GM18907 (cell line): ENCODE data around the gene ZBTB26.
"Not testable (repeated sequence)": the region's sequence is repeated elsewhere in the genome, so short reads cannot be mapped to it uniquely, and the experiment has no call there.

Source experiments
- ATAC-seq: cut with Tn5 transposase; IDR thresholded peaks from one replicate; pipeline ENCODE4 v1.9.1; 2021; ENCODE audit warnings: mild to moderate bottlenecking, moderate library complexity; ENCODE audit not compliant: unreplicated experiment

ZBTB26 gene

GRCh38 chr9:122929796-122930354 is 1.4 kb downstream of the ZBTB26 start:
- ATAC-seq: no peak

GRCh38 chr9:122923947-122924346 is 7.4 kb downstream of the ZBTB26 start:
- ATAC-seq: no peak

GRCh38 chr9:122922713-122923112 is 8.6 kb downstream of the ZBTB26 start:
- no peak for ATAC-seq

GRCh38 chr9:122918310-122918709 is 13.0 kb downstream of the ZBTB26 start:
- no peak for ATAC-seq

GRCh38 chr9:122912964-122913673 is 18.2 kb downstream of the ZBTB26 start, which contains the start of gene ZBTB6:
Gene ZBTB6, minus strand, starts transcription at chr9:122913323. Its CDS starts 1,251 bp downstream, at chr9:122912072.
- peak; percentile 98 for ATAC-seq

- no peak for ATAC-seq
Measured at GRCh38 chr9:122912671-122912963, 18.7 kb downstream of the ZBTB26 start.

- ATAC-seq: not testable (repeated sequence)
Measured at GRCh38 chr9:122906122-122906521, 25.2 kb downstream of the ZBTB26 start.

- peak; percentile 93 for ATAC-seq
Measured at GRCh38 chr9:122904823-122905710, 26.2 kb downstream of the ZBTB26 start, which contains the start of gene RC3H2. Gene RC3H2, minus strand, starts transcription at chr9:122905359. Its CDS starts 7,850 bp downstream, at chr9:122897509.

GRCh38 chr9:122904466-122904822 is 26.9 kb downstream of the ZBTB26 start:
- ATAC-seq: peak; percentile 34

- no peak for ATAC-seq
Measured at GRCh38 chr9:122900791-122901190, 30.5 kb downstream of the ZBTB26 start.

- ATAC-seq: no peak
Measured at GRCh38 chr9:122897969-122898368, 33.3 kb downstream of the ZBTB26 start.

- no peak for ATAC-seq
Measured at GRCh38 chr9:122888480-122888879, 42.8 kb downstream of the ZBTB26 start.

- no peak for ATAC-seq
Measured at GRCh38 chr9:122883125-122883524, 48.2 kb downstream of the ZBTB26 start.

GRCh38 chr9:122879443-122879842 is 51.9 kb downstream of the ZBTB26 start:
- no peak for ATAC-seq

- ATAC-seq: no peak
Measured at GRCh38 chr9:122875523-122875922, 55.8 kb downstream of the ZBTB26 start.

- not testable (repeated sequence) for ATAC-seq
Measured at GRCh38 chr9:122867276-122867675, 64.0 kb downstream of the ZBTB26 start.

- no peak for ATAC-seq
Measured at GRCh38 chr9:122866079-122866478, 65.2 kb downstream of the ZBTB26 start.
